Measurements from ENCODE around the gene SLC36A2.
"Not testable (repeated sequence)": the region's sequence is repeated elsewhere in the genome, so short reads cannot be mapped to it uniquely, and the experiment has no call there.

SLC36A2 gene

DNA sequence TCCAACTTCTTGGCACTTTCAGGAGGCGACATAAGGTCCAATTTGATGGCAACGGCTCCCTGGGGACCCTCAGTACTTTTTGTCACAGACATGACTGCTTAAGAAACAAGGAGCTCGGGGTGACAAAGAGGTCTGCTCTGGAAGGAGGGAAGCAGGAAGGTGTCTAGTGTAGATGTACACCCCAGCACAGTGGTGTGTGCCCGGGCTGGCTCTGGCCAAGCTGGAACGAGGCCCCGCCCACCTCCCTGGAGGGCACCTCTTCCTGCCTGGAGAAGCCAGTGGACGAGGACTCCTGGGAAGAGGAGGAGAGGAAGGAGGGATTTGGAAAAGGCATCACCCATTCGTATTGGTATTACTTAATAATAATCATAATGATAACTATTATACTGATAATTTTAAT lies at the start of gene SLC36A2:
SLC36A2 (minus strand) TSS at position 191 of the 400 bp plus-strand sequence; CDS start at position 92, 99 bp downstream.
- DNase-seq, result no peak

DNA sequence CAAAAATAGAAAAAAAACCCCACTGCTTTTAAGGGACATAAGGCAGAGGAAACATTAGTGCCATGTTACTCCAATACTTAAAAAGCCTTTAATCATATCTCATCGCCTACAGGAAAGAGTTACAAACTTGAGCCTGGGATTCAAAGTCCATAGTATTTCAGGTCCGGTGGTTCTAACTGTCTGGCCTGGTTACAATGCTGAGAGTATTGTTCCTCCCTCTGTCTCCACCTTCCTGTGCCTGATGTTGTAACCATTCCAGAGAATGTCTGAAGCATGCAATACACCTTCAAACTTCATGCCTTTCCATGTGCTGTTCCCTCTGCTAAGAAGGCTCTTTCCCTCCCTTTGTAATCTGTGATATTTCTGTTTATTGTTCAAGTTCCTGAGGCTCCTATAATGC lies 41.6 kb upstream of the SLC36A2 start:
- no peak for DNase-seq

DNA sequence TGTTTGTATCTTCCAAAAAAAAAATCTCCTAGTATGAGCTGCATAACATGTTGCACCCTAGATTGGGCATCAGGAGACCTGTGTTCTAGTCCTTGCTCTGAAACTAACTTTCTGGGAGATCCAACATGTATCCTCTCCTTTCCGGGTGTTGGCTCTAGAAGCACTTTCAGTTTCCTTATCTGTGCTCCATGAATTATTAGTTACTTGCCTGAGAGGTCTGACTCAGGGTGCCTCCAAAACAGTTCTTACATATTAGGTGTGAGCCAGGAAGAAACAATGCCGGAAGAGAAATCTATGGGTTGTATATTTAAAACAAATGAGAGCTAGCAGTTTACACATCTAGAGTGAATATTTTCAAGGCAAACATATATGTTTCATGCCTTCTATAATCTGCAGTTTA lies 36.7 kb upstream of the SLC36A2 start:
- DNase-seq, result no peak

DNA sequence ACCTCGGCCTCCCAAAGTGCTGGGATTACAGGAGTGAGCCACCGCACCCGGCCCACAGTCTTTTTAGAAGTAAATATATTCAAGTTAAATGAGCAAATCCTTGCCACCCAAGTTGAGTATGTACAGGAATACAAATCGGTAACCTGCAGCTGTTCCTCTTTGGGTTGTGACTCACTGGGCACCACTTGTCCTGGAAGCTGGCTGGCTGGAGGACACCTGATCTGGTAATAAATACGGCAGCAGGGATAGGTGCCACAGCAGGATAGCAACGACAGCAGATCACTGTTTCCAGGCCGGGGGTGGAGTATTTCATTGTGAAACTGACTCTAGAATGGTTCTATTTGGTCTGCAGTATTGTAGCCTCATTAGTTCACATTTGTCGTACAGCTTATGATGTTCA lies 35.7 kb upstream of the SLC36A2 start:
- no peak for DNase-seq

DNA sequence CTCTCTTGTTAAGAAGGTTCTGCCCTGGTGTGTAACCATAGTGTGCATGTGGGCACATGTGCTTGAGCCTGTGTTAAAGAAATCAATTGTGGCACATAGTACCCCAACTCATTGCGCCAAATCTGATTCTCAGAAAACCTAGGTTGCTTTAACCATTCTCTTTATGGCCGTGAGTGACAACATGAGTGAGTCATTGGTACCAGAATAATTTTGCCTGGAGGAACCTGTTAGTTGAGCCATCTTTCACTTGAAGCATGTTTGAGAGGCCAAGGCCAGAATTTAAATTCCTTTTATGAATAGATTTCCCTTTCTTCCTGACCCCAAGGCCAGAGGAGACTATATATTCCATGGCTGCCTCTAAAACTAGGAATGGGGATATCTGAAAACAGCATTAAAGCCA lies 35.2 kb upstream of the SLC36A2 start:
- no peak for DNase-seq

DNA sequence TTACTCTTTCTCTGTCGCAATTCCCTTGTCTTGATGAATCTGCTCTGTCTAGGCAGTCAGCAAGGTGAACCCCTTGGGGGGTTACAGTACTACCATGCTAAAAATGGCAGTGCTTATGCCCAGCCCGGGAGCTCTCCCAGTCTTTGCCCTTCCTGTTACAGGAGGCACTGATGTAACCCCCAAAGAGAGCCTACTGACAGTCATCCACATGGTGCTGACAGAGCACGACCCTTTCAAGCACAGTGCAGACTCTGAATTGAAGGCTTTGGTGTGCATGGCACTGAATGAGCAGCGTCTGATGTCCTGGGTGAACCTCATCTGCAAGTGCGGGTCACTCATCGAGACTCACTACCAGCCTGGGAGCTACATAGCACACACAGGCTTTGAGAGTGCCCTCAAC lies 34.5 kb upstream of the SLC36A2 start:
- no peak for DNase-seq

DNA sequence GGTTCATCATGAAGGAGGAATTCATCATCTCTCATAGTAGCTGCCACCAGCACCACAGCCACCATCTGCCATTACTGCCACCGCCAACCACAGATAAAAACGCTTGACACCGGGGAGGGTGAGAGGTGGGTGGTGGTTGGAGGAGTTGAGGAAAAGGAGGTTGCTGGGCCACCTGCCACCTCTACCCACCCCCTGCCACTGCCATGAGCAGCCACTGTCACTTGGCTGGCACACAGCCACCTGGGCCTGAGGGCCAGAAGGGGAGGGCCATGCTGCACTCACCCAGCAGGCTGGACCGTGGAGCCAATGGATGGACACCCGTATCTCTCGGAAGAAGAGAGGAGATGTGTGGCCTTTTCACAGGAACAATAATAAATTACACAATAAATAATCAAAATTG lies 31.3 kb upstream of the SLC36A2 start:
- DNase-seq, result no peak

DNA sequence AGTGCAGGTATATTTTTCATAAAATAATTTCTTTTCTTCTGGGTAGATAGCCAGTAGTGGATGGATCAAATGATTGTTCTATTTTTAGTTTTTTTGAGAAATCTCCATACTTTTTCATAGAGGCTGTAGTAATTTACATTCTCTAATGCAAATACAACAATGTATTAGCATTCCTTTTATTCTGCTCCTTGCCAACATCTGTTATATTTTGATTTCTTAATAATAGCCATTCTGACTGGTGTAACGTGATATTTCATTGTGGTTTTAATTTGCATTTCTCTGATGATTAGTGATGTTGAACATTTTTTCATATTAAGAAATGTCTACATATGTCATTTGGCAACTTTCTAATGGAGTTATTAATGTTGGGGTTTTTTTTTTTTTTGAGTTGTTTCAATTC lies 27.2 kb upstream of the SLC36A2 start:
- DNase-seq, result no peak

DNA sequence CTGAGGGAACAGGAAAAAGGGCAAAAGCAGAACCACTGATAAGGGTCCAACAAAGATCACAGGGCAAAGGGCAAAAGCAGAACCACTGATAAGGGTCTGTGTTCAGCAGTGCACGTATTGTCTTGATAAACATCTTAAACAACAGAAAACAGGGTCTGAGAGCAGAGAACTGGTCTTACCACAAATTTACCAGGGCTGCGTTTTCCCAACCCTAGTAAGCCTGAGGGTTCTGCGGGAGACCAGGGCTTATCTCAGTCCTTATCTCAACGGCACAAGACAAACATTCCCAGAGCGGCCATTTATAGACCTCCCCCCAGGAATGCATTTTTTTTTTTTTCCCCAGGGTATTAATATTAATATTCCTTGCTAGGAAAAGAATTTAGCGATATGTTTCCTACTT lies 19.7 kb upstream of the SLC36A2 start:
- not testable (repeated sequence) for DNase-seq

DNA sequence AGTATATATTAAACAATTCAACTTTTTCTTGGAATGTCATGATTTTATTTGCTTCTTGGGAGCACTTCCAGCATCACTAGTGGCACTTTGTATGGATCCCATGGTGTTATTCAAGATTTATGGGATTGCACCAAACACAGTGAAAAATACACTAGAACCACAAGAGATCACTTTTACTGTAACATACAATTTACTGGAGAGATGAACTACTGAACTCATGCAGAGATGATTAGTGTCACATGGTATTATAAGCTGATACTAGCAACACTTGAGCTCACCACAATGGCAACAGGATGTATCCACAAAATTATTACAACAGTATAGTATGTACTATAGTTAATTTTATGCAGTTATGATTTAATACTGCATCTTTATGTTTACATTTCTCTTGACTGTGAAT lies 16.3 kb upstream of the SLC36A2 start:
- DNase-seq, result no peak

DNA sequence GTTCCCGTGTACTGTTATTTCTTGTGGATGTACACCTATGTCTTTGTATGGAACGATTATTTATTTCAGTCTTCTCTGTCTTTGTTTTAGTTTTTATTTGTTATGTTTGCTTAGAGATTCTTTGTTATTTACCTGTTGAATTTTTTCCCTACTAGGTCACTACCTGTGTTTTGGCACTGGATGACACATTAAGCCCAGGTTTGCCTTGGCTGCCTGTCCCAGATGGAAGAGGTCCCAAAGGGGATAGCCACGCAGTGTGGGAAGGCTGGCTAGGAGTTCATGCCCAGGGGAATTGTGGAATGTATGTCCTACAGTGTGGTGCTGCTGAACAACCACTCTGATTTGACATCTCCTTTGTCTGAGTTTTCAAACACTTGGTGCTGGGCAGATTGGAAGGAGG lies 15.6 kb upstream of the SLC36A2 start:
- DNase-seq, result no peak

DNA sequence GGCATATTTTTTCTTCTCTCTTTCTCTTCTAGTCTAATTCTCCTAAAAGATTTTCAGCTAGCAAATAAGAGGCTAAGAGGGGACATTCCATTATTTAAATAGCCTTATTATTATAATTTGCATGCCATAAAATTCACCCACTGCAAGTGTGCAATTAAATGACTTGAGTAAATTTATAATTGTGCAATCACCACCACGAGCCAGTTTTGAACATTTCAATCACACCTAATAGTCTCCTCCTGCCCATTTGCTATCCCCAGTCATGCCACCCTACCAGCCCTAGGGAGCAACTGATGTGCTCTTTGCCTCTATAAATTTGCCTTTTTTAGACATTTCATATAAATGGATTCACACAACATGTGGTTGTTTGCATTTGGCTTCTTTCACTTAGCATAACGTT lies 12.0 kb upstream of the SLC36A2 start:
- no peak for DNase-seq

DNA sequence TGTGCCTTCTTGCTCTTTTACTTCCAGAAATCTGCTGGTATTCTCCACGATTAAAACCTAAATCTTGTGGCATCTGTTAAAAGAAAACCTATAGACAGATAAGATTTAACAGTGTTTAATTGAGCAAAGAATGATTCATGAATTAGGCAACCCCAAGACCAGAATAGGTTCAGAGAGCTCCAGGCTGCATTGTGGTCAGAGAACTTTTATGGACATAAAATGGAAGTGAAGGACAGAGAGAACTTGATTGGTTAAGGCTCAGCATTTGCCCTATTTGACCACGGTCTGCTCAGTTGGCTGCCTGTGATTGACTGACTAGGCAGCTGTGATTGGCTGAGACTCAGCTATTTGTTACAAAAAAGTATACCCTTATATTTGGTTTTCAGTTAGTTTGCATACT lies 10.4 kb upstream of the SLC36A2 start:
- no peak for DNase-seq

DNA sequence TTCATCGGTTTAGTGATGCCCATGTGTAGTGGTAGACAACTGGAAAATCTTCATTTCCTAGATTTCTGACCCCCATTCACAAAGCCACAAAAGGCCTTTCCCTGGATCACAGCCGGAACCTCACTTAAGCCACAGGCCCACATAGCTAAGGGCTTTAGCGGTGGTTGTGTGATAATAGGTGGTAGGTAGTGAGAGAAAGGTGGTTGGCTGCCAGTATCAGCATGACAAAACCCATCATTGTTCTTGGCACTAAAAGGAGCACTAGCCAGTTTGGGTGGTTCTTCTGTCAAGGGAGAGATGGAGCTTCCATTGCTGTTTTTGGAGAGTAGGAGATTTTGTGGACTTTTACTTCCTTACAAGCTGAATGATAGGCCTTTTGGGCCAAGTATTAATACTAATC lies 9.7 kb upstream of the SLC36A2 start:
- DNase-seq, result no peak

DNA sequence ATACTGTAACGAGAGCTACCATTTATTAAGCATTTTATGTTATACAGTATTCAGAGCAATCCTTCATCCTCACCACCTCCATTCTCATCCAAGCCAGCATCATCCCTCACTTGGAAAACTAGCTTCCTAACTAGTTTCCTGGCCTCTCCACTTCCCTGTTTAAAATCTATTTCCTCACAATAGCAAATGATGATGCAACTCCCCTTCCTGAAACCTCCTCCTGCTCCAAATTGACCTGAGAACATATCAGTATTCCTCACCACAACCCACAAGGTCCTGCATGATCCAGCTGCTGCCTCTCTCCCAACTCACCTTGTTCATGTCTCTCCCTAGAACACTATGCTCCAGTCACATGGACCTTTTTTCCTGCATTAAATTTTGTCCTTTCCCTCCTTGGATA lies 4.3 kb upstream of the SLC36A2 start:
- DNase-seq, result no peak

DNA sequence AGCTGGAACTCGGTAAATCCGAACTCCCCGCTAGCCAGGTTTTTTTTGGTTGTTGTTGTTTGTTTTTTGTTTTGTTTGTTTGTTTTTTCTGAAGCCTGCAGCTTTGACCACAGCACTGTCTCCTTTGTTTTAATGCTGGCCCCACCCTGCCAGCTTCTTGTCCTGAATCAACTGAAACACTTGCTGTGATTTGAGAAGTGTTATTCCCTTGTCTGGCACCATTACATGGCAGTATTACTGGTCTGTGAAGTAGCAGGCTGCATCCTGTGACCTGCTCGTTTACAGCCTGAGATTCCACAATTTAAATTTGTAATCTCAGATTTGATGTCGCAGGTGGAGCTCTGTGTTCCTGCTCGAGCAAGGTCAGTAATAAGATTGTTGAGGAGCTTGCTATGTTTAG lies 1.4 kb upstream of the SLC36A2 start:
- DNase-seq, result no peak

DNA sequence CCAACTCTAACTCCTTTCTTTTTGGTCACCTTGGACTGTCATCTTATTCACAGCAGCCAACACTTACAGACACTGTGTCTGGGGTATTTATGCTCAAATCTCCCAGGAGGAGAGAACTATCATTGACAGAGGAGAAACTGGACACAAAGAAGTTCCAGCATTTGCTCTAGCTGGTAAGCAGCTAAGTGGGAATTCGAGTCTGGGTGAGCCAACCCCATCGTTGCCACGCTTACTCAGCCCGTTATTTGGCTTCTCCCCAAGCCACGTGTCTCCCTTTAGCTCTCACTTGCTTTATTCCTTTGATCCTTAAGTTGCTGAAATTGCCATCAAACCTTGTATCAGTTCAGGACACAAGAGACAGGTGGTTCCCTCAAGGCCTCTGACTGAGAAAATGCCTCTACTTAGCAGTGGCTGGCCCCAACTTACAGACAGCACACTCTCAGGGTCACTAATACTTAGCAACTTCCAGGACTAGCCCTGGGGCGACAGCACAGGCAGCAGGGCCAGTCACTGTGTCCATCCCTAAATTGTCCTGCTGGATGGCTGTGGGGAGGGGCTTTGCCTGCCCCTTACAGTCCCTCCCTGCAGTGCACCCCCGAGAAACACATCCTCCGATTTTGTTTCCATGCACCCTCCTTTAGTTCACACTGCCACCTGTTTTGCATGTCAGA lies 1.4 kb downstream of the SLC36A2 start:
- DNase-seq, result no peak

DNA sequence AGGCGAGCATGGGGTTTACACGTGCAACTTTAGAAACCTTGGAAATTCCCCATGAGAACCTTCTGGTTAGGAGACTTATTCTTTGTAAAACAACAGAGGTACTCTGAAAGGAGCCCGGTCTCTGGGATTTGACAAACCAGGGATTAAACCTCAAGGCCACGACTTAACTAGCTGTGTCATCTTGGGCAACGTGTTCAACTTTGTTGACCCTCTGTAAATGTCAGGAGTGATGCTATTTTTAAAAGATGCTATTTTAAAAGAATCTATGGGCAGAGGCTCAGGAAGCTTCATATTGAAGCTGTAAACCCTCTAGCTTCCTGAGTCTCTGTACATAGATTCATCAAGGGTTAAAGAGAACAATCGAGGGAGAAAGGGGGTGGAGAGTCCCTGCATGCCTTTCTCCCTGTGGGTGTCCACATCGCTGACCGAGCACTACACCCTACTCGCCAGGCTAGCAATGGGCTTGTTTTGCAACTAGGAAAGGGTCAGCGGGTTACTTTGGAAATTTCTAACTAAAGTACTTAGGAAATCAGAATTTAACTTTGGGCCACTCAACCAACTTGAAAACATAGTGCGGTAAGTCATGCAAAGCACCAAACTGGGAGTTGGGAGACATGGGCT lies 2.1 kb downstream of the SLC36A2 start:
- no peak for DNase-seq

DNA sequence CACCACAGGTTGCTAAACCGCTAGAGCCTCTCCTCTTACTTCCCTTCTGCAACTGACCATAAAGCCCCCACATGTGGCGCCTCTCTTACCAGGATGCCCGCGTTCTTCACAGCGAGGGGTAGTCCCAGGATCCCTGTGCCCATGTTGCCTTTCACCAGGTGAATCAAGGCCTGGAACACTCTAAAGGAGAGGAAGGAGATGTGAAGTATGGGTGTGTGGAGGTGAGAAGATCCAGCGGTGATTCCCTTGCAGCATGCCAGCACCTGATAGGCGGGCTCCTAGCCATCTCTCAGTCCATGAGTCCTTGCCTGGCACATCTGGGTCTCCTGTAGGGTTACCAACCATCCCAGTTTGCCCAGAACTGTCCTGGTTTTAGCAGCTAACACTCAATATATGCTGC lies 3.3 kb downstream of the SLC36A2 start:
- no peak for DNase-seq

DNA sequence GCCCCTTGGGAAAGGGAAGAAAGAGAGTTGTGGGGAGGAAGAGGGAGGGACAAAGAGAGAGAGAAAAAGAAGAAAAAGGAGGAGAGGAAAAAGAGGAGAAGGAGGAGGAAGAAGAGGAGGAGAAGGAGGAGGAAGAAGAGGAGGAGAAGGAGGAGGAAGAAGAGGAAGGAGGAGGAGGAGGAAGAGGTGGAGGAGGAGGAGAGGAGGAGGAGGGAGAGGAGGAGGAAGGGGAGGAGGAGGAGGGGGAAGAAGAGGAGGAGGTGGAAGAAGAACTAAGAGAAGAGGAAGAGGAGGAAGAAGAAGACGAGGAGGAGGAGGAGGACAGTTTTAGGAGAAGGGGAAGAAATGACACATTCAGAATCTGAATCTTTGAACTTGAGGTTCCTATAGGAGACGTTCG lies 7.4 kb downstream of the SLC36A2 start:
- DNase-seq, result no peak

DNA sequence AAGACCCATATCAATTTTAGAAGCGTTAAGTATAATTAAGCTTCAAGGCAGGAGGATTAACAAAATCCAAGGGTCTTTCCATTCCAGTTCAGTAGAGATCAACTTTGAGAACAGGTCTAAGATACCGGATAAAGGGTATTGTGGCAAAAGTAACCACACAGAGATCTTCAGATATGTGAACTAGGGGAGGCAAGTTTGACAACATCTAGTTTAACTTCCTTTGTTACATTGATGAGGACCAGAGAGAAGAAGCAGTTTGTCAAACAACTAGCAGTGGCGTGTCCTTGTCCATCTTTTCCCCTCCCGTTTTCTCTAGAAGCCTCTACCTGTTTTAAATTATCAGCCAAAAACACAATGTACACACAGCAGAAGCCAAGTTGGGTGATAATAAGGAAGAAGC lies 8.6 kb downstream of the SLC36A2 start:
- no peak for DNase-seq

DNA sequence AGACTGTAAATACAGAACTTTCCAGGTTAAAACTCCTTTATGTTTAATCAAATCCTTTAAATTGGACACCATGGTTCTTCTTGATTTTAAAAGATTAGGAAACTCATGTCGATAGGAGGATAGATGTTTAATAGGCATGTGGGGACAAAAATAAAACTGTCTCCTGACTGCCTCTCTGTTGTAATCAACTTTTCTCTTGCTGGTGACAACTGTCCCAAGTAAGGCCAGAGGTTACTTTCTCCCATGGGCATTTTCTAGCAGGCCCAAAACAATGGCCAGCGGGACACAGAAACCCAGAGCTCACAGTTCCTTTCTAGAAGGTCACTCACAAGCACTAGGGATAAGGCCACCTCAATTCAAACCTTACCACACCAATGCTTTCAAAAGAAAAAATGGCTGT lies 14.5 kb downstream of the SLC36A2 start:
- no peak for DNase-seq

DNA sequence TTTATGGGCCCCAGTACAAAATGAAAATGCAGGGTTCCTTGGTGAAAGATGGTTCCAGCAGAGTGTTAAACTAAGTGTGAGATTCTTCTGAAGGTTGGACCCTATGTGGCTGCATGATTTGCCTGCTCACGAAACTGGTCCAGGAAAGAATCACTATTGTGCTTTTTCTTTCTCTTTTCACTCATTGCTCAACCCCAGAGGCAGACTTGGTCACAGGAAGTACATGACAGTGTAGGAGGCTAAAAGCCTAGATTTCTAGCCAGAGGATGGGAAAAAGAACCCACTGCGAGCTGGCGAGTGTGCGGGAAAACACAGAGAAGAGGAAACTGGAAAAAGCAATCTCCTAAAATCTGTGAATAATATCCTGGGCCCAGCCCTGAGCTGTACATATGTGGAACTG lies 18.6 kb downstream of the SLC36A2 start:
- DNase-seq, result no peak

DNA sequence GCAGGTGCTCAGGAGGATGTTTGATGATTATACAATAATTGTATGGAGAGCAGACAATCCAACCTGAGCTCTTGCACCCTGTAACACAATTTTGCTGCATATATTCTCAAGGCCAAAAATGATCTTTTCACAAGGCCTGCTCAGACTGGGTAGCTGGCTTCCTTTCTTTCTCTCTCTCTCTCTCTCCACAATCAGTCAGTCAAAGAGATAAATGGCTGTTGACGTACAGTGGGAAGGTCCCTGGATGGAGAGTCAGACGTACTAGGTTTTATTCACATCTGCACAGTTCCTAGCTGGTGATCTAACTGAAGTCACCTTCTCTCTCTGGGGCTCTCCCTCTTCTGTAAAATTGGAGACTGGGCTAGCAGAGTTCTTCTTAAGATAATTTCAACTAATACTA lies 19.8 kb downstream of the SLC36A2 start:
- no peak for DNase-seq

DNA sequence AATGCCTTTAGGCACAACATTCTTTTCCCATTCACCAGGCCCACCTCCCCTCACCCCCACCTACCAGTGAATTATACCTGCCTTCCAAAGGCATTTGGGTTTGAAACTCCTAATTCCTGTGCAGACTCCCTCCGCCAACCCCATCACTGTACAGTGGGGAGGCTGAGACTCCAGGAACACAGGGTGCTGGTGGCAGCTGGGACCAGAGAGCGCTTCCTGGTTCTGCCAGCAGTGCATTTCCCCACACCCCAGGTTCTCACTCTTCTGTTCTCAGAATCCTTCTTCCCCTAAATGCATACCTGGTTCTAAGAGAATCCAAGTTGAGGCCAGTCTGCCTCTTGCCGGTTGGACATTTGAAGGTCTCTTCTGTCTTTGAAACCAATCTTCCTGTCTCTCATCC lies 21.1 kb downstream of the SLC36A2 start:
- no peak for DNase-seq

All from NCI-H1417 treated with DMSO at 0.1 percent for 48 hours (cell line).